Hematopoietic multipotent progenitor cell (in vitro differentiated cells): ENCODE measurements around the gene ZNF525. TPM values are rescaled to one million over a fixed set of nuclear protein-coding genes. Genes with fewer than 3 reads are reported as not detected.
A peak's percentile ranks its signal among the peaks of the same experiment; 100 is the strongest.
"Not testable (repeated sequence)": the region's sequence is repeated elsewhere in the genome, so short reads cannot be mapped to it uniquely, and the experiment has no call there.

Experiments used
- DNase-seq, 3 donors: peaks; one replicate each; pipeline ENCODE4 v3.0.0-alpha.2; 2011 to 2015; ENCODE audit warnings: low read depth in 2 of 3, low spot score in 2 of 3
- total RNA-seq: library from RNA; depleted of rRNA; stranded (reverse); fragments of >200 nt; gene quantifications from one replicate; pipeline ENCODE4 v1.2.3, GENCODE V29; 2012

ZNF525 gene
- total RNA-seq = 8.6 TPM

GRCh38 chr19:53365134-53365898, at the start of gene ZNF525:
TSS of gene ZNF525 (plus strand) at chr19:53365705. CDS start at chr19:53372282, 6,577 bp downstream.
- peak; percentile 85 to 97 (median 93) for DNase-seq

GRCh38 chr19:53328967-53329366, 36.5 kb upstream of the ZNF525 start:
- peak in 2 of 3 donors; percentile 10 to 16 for DNase-seq

- DNase-seq = no peak
Observed at GRCh38 chr19:53332484-53332883, 33.0 kb upstream of the ZNF525 start.

- DNase-seq = peak in 2 of 3 donors; percentile 27 to 52
Observed at GRCh38 chr19:53333066-53333462, 32.4 kb upstream of the ZNF525 start.

GRCh38 chr19:53333463-53334449, 31.7 kb upstream of the ZNF525 start, which contains the start of gene ZNF845:
TSS of gene ZNF845 (plus strand) at chr19:53333749. CDS start at chr19:53341308, 7,559 bp downstream.
- peak; percentile 80 to 94 (median 89) for DNase-seq

GRCh38 chr19:53344403-53344802, 21.1 kb upstream of the ZNF525 start:
- not testable (repeated sequence) for DNase-seq

GRCh38 chr19:53355739-53356138, 9.8 kb upstream of the ZNF525 start:
- DNase-seq = no peak

- DNase-seq = no peak
Observed at GRCh38 chr19:53357821-53358581, 7.5 kb upstream of the ZNF525 start.

GRCh38 chr19:53360056-53360455, 5.4 kb upstream of the ZNF525 start:
- DNase-seq = not testable (repeated sequence)

- no peak for DNase-seq
Observed at GRCh38 chr19:53365899-53366493, 491 bp downstream of the ZNF525 start.

GRCh38 chr19:53372196-53372595, 6.7 kb downstream of the ZNF525 start:
- no peak for DNase-seq

GRCh38 chr19:53374288-53374687, 8.8 kb downstream of the ZNF525 start:
- DNase-seq = no peak

GRCh38 chr19:53374743-53375142, 9.2 kb downstream of the ZNF525 start:
- no peak for DNase-seq

GRCh38 chr19:53381376-53381775, 15.9 kb downstream of the ZNF525 start:
- no peak for DNase-seq

- no peak for DNase-seq
Observed at GRCh38 chr19:53388168-53388567, 22.7 kb downstream of the ZNF525 start.

GRCh38 chr19:53388904-53389303, 23.4 kb downstream of the ZNF525 start:
- DNase-seq = no peak

- no peak for DNase-seq
Observed at GRCh38 chr19:53389571-53389970, 24.1 kb downstream of the ZNF525 start.

- no peak for DNase-seq
Observed at GRCh38 chr19:53389978-53390377, 24.5 kb downstream of the ZNF525 start.

GRCh38 chr19:53394522-53394973, 29.0 kb downstream of the ZNF525 start:
- DNase-seq = no peak
